Gastrocnemius medialis (tissue), 4 donors: ENCODE measurements around the gene PARP2. TPM values are rescaled to one million over a fixed set of nuclear protein-coding genes. Genes with fewer than 3 reads are reported as not detected.

ENCODE experiments used
- ATAC-seq, 2 donors: fragments of 150-250 bp; one replicate each; pipeline ENCODE4 v1.9.1; 2016
- DNase-seq, 2 donors: peaks; one replicate each; pipeline ENCODE4 v3.0.0-alpha.2; 2019
- H3K27ac ChIP-seq, 4 donors: fragments of 200-600 bp; sonication (generic); 1 replicate in 1 of 4; 2 replicates in 3 of 4; pipeline ENCODE4 v1.5.1; 2016 to 2018; ENCODE audit warnings: mild to moderate bottlenecking in 2 of 4, moderate library complexity in 1 of 4
- H3K27me3 ChIP-seq, 3 donors: fragments of 200-600 bp; sonication (generic) in 2 of 3; 1 replicate in 1 of 3; 2 replicates in 2 of 3; pipeline versions ENCODE4 v1.5.1 to v1.6.0; 2016 to 2019; ENCODE audit warnings: mild to moderate bottlenecking in 1 of 3, moderate library complexity in 1 of 3
- H3K36me3 ChIP-seq, 2 donors: fragments of 200-600 bp; sonication (generic) in 1 of 2; one replicate each; pipeline ENCODE4 v1.5.1; 2017 to 2018
- H3K4me1 ChIP-seq, 2 donors: fragments of 200-600 bp; sonication (generic) in 1 of 2; one replicate each; pipeline ENCODE4 v1.5.1; 2016 to 2017; ENCODE audit warnings: mild to moderate bottlenecking in 2 of 2
- H3K4me3 ChIP-seq, 4 donors: fragments of 200-600 bp; sonication (generic) in 3 of 4; 1 replicate in 1 of 4; 2 replicates in 3 of 4; pipeline ENCODE4 v1.5.1; 2016 to 2019; ENCODE audit warnings: mild to moderate bottlenecking in 2 of 4
- H3K9me3 ChIP-seq, 3 donors: fragments of 200-600 bp; sonication (generic) in 2 of 3; 1 replicate in 1 of 3; 2 replicates in 2 of 3; pipeline ENCODE4 v1.5.1; 2016 to 2019
- POLR2A ChIP-seq, 2 donors: fragments of 450-650 bp; IDR thresholded peaks; one replicate each; pipeline ENCODE4 v1.6.1; 2017; ENCODE audit warnings: antibody characterized with exemption in 2 of 2, mild to moderate bottlenecking in 2 of 2, moderate library complexity in 2 of 2
- in situ Hi-C, 4 donors: fragments of 200-750 bp; cut with MboI; loops; one replicate each; pipeline versions ENCODE4 v1.15.0 to v1.8.0; 2017; ENCODE audit warnings: low sequenced_read_pairs in 4 of 4
- intact Hi-C: fragments of 100-400 bp; cut with DNase I; formaldehyde crosslinking; loops from one replicate; pipeline ENCODE4 v1.15.1; 2023; ENCODE audit warnings: low total_unique reads
- total RNA-seq, 4 donors: library from RNA; depleted of rRNA; stranded (reverse); fragments of >200 nt; gene quantifications; one replicate each; pipeline versions ENCODE4 v1.1.0 to v1.2.3, GENCODE V29; 2016
- TF ChIP-seq, protein P1 (sequence below), 5 experiments: fragments of 450-650 bp in 3 of 5; fragments of 200-600 bp in 2 of 5; sonication (generic) in 2 of 5; IDR thresholded peaks in 4 of 5; conservative IDR thresholded peaks in 1 of 5; 1 replicate in 4 of 5; 2 replicates in 1 of 5; pipeline ENCODE4 v1.5.1; 2016 to 2019; ENCODE audit warnings: antibody characterized with exemption in 5 of 5, mild to moderate bottlenecking in 3 of 5, moderate library complexity in 3 of 5

The PARP2 gene
- total RNA-seq, 4 donors from 2014 or later, result 5.1 to 15.0 (median 7.0) TPM

DNA sequence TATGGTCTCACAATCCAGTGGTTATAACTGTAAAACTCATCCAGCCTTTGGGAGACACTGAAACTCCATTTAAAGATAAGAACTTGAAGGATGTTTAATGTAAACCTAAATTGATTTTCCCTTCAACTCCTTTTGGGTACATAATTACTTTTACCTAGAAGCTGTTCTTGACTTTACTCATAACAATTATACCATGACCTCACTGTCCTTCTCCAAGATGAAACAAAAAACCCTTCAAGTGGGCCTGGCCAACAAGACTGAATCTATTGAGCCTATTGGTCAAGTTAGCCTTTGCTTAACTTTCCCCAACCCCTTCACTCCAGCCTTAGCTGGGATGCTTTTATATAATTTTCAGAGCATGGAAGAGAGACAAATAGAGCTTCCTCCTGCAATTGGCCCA is 22.5 kb downstream of the PARP2 start:
- Histone ChIP-seq H3K9me3 (no peaks in the 10 kb centered on the region), H3K4me3 (no peak overlapping the region), H3K4me1 (no peaks in the 10 kb centered on the region), H3K36me3 (peaks cover 0 to 76% of the 10 kb centered on the region in 2 donors), H3K27me3 (no peaks in the 10 kb centered on the region), H3K27ac (no peak overlapping the region)
- intact Hi-C loops (no loop called here), in situ Hi-C loops (loop anchor here in 2 of 4 donors (25.0 kb wide), 1 partner anchor 1046 kb away; no protein-coding TSS in a partner anchor)
- no peak for TF ChIP-seq POLR2A (IDR thresholded peaks at IDR 0.05)
- TF ChIP-seq, protein P1, sequence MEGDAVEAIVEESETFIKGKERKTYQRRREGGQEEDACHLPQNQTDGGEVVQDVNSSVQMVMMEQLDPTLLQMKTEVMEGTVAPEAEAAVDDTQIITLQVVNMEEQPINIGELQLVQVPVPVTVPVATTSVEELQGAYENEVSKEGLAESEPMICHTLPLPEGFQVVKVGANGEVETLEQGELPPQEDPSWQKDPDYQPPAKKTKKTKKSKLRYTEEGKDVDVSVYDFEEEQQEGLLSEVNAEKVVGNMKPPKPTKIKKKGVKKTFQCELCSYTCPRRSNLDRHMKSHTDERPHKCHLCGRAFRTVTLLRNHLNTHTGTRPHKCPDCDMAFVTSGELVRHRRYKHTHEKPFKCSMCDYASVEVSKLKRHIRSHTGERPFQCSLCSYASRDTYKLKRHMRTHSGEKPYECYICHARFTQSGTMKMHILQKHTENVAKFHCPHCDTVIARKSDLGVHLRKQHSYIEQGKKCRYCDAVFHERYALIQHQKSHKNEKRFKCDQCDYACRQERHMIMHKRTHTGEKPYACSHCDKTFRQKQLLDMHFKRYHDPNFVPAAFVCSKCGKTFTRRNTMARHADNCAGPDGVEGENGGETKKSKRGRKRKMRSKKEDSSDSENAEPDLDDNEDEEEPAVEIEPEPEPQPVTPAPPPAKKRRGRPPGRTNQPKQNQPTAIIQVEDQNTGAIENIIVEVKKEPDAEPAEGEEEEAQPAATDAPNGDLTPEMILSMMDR (IDR thresholded peaks at IDR 0.05 in 4 of 5, conservative IDR thresholded peaks at IDR 0.05 in 1 of 5), result no peak
- DNase-seq, result no peak
- no peak for ATAC-seq

DNA sequence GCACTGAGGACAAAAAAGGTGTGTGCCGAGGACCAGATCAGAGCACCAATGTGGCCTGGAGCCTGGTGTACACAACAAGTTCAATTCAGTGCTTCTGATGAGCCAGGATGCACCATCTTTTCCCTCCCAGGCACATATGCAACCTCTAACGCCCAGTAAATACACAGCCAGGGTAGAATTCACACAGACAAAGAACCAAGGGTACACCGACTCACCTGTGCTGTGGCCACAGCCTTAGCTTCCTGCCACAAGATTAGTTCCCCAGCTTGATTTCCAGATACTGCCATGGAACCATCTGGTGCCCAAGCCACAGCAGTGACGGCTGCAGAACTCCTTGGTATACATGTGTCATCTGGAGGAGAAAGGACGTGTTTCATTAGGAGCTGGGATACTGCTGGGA is 29.4 kb downstream of the PARP2 start:
- H3K27ac ChIP-seq, result no peak overlapping the region
- H3K9me3 ChIP-seq, result no peaks in the 10 kb centered on the region
- no peak for ATAC-seq
- H3K36me3 ChIP-seq, result peaks cover 0 to 100% of the 10 kb centered on the region in 2 donors
- in situ Hi-C loops, result loop anchor here in 2 of 4 donors (25.0 kb wide), 1 partner anchor 1040 kb away; no protein-coding TSS in a partner anchor
- H3K4me3 ChIP-seq, result no peak overlapping the region
- H3K27me3 ChIP-seq, result no peaks in the 10 kb centered on the region
- TF ChIP-seq, protein P1 (IDR thresholded peaks at IDR 0.05 in 4 of 5, conservative IDR thresholded peaks at IDR 0.05 in 1 of 5), result no peak
- no peak for TF ChIP-seq POLR2A (IDR thresholded peaks at IDR 0.05)
- no peaks in the 10 kb centered on the region for H3K4me1 ChIP-seq
- DNase-seq, result no peak
- intact Hi-C loops, result no loop called here

DNA sequence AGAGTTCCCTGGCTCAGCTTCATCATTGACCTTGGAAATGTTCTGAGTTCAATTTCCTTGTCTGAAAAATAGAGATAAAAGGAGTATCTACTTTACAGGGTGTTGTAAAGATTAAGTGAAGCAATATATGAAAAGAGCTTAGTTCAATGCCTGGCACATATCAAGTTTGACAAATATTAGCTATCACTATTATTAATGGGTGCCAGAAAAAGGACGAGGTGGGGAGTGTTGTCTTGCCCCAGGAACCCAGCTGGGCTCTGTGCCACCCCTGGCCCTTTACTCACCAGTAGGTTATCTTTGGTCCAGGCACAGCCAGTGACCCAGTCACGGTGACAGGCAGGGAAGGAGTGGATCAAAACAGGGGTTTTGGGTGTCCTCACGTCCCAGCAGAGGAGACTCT is 32.0 kb downstream of the PARP2 start:
- DNase-seq (no peak), ATAC-seq (no peak)
- Histone ChIP-seq H3K36me3 (peaks cover 0 to 100% of the 10 kb centered on the region in 2 donors), H3K4me1 (no peaks in the 10 kb centered on the region), H3K4me3 (no peak overlapping the region), H3K27me3 (no peaks in the 10 kb centered on the region), H3K9me3 (no peaks in the 10 kb centered on the region), H3K27ac (no peak overlapping the region)
- in situ Hi-C loops (no loop called here), intact Hi-C loops (no loop called here)
- TF ChIP-seq, protein P1 (IDR thresholded peaks at IDR 0.05 in 4 of 5, conservative IDR thresholded peaks at IDR 0.05 in 1 of 5), result no peak
- TF ChIP-seq POLR2A (IDR thresholded peaks at IDR 0.05), result no peak

DNA sequence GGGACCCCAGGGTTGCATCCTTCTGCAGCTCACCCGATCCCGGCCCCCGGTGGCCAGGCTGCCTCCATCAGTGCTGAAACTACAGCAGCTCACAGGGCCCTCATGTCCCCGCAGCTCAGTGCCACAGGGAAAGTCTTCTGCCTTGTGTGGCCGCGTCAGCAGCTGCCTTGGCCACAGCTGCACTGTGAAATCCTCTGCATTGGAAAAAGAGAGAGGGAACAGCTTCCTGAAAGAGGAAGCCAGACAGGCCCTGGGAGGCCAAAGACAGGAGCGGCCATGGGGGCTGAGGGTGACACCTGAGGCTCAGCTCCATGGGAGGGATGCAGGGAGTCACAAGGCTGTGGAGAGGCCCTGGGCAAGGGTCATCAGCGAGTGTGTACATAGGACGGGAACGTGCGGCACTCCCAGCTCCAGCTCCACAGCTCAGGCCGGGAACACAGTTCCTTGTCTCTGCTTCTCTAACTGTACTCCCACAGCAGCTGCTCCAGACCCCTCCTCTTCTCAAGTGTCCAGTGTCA is 32.7 kb downstream of the PARP2 start:
- H3K9me3 ChIP-seq, result no peaks in the 10 kb centered on the region
- H3K36me3 ChIP-seq, result peaks cover 0 to 100% of the 10 kb centered on the region in 2 donors
- H3K4me3 ChIP-seq, result no peak overlapping the region
- DNase-seq, result no peak
- no peak overlapping the region for H3K27ac ChIP-seq
- in situ Hi-C loops, result no loop called here
- intact Hi-C loops, result no loop called here
- H3K27me3 ChIP-seq, result no peaks in the 10 kb centered on the region
- ATAC-seq, result no peak
- TF ChIP-seq, protein P1 (IDR thresholded peaks at IDR 0.05 in 4 of 5, conservative IDR thresholded peaks at IDR 0.05 in 1 of 5), result no peak
- no peak for TF ChIP-seq POLR2A (IDR thresholded peaks at IDR 0.05)
- H3K4me1 ChIP-seq, result no peaks in the 10 kb centered on the region

DNA sequence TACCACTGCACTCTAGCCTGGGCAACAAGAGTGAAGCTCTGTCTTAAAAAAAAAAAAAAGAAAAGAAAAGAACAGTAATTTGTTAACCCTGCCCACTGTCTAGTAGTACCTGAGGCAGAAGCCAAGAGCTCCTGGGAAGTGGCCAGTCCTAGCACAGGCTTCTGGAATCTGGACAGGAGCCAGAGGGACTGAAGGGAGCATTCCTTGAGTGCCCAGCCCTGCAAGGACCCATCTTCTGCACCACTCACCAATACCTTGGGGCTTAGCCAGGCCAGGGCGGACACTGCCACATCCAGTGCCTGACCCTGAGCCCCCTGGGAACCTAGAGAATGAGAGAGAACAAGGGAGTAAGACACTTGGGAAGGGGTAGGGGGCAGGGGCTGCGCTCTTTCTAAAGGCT is 33.7 kb downstream of the PARP2 start:
- no peak for DNase-seq
- no peak for ATAC-seq
- intact Hi-C loops, result no loop called here
- Histone ChIP-seq H3K4me3 (no peak overlapping the region), H3K27ac (no peak overlapping the region), H3K9me3 (no peaks in the 10 kb centered on the region), H3K27me3 (no peaks in the 10 kb centered on the region), H3K36me3 (peaks cover 0 to 100% of the 10 kb centered on the region in 2 donors), H3K4me1 (no peaks in the 10 kb centered on the region)
- in situ Hi-C loops, result no loop called here
- TF ChIP-seq, protein P1 (IDR thresholded peaks at IDR 0.05 in 4 of 5, conservative IDR thresholded peaks at IDR 0.05 in 1 of 5), result no peak
- TF ChIP-seq POLR2A (IDR thresholded peaks at IDR 0.05), result no peak
